GM23248 (cell line): ENCODE results near the gene NCK1. TPM values are rescaled to one million over a fixed set of nuclear protein-coding genes. Genes with fewer than 3 reads are reported as not detected.
A peak's percentile ranks its signal among the peaks of the same experiment; 100 is the strongest.
"Not testable (repeated sequence)": the region's sequence is repeated elsewhere in the genome, so short reads cannot be mapped to it uniquely, and the experiment has no call there.

Source experiments
- DNase-seq: peaks from one replicate; pipeline ENCODE4 v3.0.0-alpha.2; 2015
- H2AFZ ChIP-seq: fragments of 200-600 bp; sonication (generic); 2 replicates; pipeline ENCODE4 v1.6.1; 2016; ENCODE audit warnings: antibody characterized with exemption
- H3F3A ChIP-seq: fragments of 200-600 bp; sonication (generic); 2 replicates; pipeline ENCODE4 v1.6.1; 2016; ENCODE audit warnings: mild to moderate bottlenecking, antibody characterized with exemption, mixed run types; ENCODE audit not compliant: insufficient read depth
- H3K27ac ChIP-seq: fragments of 200-600 bp; sonication (generic); 2 replicates; pipeline ENCODE4 v1.5.1; 2016; ENCODE audit warnings: mild to moderate bottlenecking
- H3K27me3 ChIP-seq: fragments of 200-600 bp; sonication (generic); replicated peaks from 2 replicates; pipeline ENCODE4 v1.6.1; 2016; ENCODE audit warnings: mild to moderate bottlenecking; ENCODE audit not compliant: insufficient read depth
- H3K36me3 ChIP-seq: fragments of 200-600 bp; sonication (generic); 2 replicates; pipeline ENCODE4 v1.6.1; 2016; ENCODE audit warnings: low read depth, mild to moderate bottlenecking
- H3K4me1 ChIP-seq: fragments of 200-600 bp; sonication (generic); 2 replicates; pipeline ENCODE4 v1.6.1; 2016; ENCODE audit warnings: mild to moderate bottlenecking; ENCODE audit not compliant: insufficient read depth
- H3K4me2 ChIP-seq: fragments of 200-600 bp; sonication (generic); one replicate; pipeline ENCODE4 v1.6.1; 2016; ENCODE audit warnings: mild to moderate bottlenecking; ENCODE audit not compliant: unreplicated experiment
- H3K4me3 ChIP-seq: fragments of 200-600 bp; sonication (generic); 2 replicates; pipeline ENCODE4 v1.5.1; 2016; ENCODE audit warnings: mild to moderate bottlenecking
- H3K79me2 ChIP-seq: fragments of 200-600 bp; sonication (generic); 2 replicates; pipeline ENCODE4 v1.6.1; 2016; ENCODE audit warnings: mild to moderate bottlenecking; ENCODE audit not compliant: insufficient read depth
- H3K9ac ChIP-seq: fragments of 200-600 bp; sonication (generic); 2 replicates; pipeline ENCODE4 v1.6.1; 2016; ENCODE audit warnings: mild to moderate bottlenecking
- H3K9me2 ChIP-seq: fragments of 200-600 bp; sonication (generic); 2 replicates; pipeline ENCODE4 v1.6.1; 2016; ENCODE audit warnings: mixed run types, mild to moderate bottlenecking, moderate library complexity; ENCODE audit not compliant: insufficient read depth
- H3K9me3 ChIP-seq: fragments of 200-600 bp; sonication (generic); one replicate; pipeline ENCODE4 v1.6.1; 2017; ENCODE audit warnings: low read depth
- H4K20me1 ChIP-seq: fragments of 200-600 bp; sonication (generic); 2 replicates; pipeline ENCODE4 v1.6.0; 2016; ENCODE audit not compliant: insufficient read depth
- EZH2 ChIP-seq: fragments of 200-600 bp; sonication (generic); IDR thresholded peaks from 2 replicates; pipeline ENCODE4 v1.6.1; 2018; ENCODE audit warnings: antibody characterized with exemption, mild to moderate bottlenecking; ENCODE audit not compliant: insufficient read depth, poor library complexity, severe bottlenecking
- EZH2phosphoT487 ChIP-seq: fragments of 200-600 bp; sonication (generic); IDR thresholded peaks from 2 replicates; pipeline ENCODE4 v1.6.1; 2018; ENCODE audit warnings: antibody characterized with exemption, moderate library complexity, mild to moderate bottlenecking, low read depth; ENCODE audit not compliant: insufficient read depth
- WGBS, 2 experiments: methylation state at CpG; one replicate each; pipeline ENCODE4 v1.1.6; 2015 to 2017; ENCODE audit warnings: low lambda C conversion rate in 2 of 2, low coverage in 1 of 2; ENCODE audit errors: missing lambda C conversion rate in 2 of 2; 5-methylcytosine and 5-hydroxymethylcytosine counted together
- in situ Hi-C: fragments of 300-500 bp; cut with MboI; formaldehyde crosslinking; loops from 2 replicates; pipeline ENCODE4 v1.15.0; 2020
- polyA plus RNA-seq: library from polyadenylated mRNA; unstranded; fragments of >200 nt; fragmentation: Nextera tagmentation; extraction: Ambion mirVana; gene quantifications from 2 replicates; pipeline ENCODE4 v1.2.1, GENCODE V29; 2016
- total RNA-seq: library from RNA; depleted of rRNA; stranded (reverse); fragments of >200 nt; shearing (Covaris generic); gene quantifications from 2 replicates; pipeline ENCODE4 v1.2.3, GENCODE V29; 2014

Gene NCK1
- total and polyA plus RNA-seq, 2 experiments from 2014 or later: 42.6 to 43.2 TPM

DNA sequence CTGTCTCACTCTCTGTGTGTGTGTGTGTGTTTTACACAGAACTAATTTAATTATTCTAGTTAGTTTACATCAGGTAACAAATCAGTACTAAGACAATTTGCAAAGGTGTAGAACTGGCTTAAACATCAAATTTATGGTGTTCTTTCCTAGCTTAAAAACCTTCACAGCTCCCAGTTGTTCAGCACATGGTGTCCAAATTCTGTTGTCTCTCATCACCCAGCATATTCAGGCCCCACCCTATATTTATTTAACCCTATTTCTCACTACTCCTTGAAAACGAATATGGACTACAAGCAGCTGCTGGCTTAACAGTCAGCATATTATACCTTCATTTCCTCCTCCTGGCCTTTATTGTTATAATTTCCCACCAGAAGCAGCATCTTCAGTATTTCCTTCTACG, 96.9 kb downstream of the NCK1 start:
- Histone ChIP-seq H3K79me2 (peaks cover 43% of the 10 kb centered on the region), H3K27ac (peak overlapping the region; percentile 75), H3K9me2 (no peaks in the 10 kb centered on the region), H3K4me1 (peaks cover 70% of the 10 kb centered on the region), H3F3A (peaks cover 71% of the 10 kb centered on the region), H3K36me3 (no peaks in the 10 kb centered on the region), H3K27me3 (no peaks in the 10 kb centered on the region), H3K4me3 (peak overlapping the region; percentile 85), H3K4me2 (peak overlapping the region; percentile 94), H3K9me3 (no peaks in the 10 kb centered on the region), H4K20me1 (no peaks in the 10 kb centered on the region), H3K9ac (peak overlapping the region; percentile 84), H2AFZ (peak overlapping the region; percentile 21; the same call in 1 of the 2 replicates)
- DNase-seq: peak; percentile 53
- TF ChIP-seq EZH2phosphoT487 (no peak), EZH2 (no peak)
- 11 to 13% methylated on average over 2 of the region's 2 CpGs for WGBS, 2 experiments
- in situ Hi-C loops: no loop called here

- DNase-seq: peak; percentile 40
- Histone ChIP-seq H3K9me3 (no peaks in the 10 kb centered on the region), H3K9ac (peak overlapping the region; percentile 84), H3K4me3 (peak overlapping the region; percentile 85), H3F3A (peaks cover 71% of the 10 kb centered on the region), H3K9me2 (no peaks in the 10 kb centered on the region), H3K27me3 (no peaks in the 10 kb centered on the region), H4K20me1 (no peaks in the 10 kb centered on the region), H3K4me1 (peaks cover 64% of the 10 kb centered on the region), H3K79me2 (peaks cover 43% of the 10 kb centered on the region), H3K27ac (peak overlapping the region; percentile 75), H3K4me2 (peak overlapping the region; percentile 94), H3K36me3 (no peaks in the 10 kb centered on the region), H2AFZ (peak overlapping the region; percentile 21; the same call in 1 of the 2 replicates)
- TF ChIP-seq EZH2 (no peak), EZH2phosphoT487 (no peak)
- 43 to 44% methylated on average over 6 of the region's 6 CpGs for WGBS, 2 experiments
- in situ Hi-C loops: no loop called here
Observed at GRCh38 chr3:136959599-136959998, 97.6 kb downstream of the NCK1 start.

DNA sequence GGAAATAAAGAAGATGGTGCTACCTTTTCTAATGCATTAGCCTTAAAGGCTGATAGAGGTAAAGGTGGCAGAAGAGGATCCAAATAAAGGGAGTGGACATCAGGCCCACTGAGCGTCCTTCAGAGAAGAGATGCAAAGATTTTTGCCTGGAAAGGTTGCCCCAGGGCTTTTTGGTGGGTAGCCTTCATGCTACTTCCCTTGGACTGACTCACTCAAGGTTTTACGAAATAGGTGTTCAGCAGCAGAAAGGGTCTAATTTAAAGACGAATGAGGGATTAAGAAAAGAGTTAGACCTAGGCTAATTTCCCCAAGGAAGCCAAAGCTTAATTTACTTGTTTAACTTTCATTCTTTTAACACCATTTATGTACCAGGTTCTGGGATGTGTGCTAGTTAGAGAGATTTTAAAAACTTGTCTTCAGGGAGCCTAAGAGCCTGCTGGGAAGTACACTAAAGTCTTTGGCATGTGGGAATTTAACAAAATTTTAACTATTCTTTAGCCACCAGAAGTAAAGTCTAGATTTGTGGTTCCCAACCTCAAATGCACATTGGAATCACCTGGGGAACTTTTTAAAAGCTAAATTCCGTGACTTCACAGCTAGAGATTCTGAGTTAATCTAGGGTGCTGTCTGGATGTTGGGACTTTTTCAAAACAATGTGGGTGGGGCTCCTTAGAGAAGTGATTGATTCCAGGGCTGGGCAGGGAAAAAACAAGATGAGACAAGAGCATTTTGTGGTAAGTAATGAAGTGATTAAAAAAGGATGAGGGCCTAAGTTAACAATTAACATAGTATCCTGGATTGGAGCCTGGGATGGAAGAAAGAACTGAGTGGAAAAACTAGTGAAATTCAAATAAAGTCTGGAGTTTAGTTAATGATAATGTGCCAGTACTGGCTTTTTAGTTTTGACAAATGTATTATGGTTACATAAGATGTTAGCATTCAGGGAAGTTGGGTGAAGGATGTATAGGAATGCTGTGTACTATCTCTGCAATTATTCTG, 99.1 kb downstream of the NCK1 start:
- H3K4me2 ChIP-seq: peak overlapping the region; percentile 94
- peak overlapping the region; percentile 33 for H2AFZ ChIP-seq
- peaks cover 49% of the 10 kb centered on the region for H3K4me1 ChIP-seq
- H3F3A ChIP-seq: peaks cover 58% of the 10 kb centered on the region
- peak overlapping the region; percentile 84 for H3K9ac ChIP-seq
- H3K4me3 ChIP-seq: peak overlapping the region; percentile 85
- TF ChIP-seq EZH2: no peak
- TF ChIP-seq EZH2phosphoT487: no peak
- peak; percentile 91 for DNase-seq
- no peaks in the 10 kb centered on the region for H3K27me3 ChIP-seq
- peak overlapping the region; percentile 75 for H3K27ac ChIP-seq
- H3K79me2 ChIP-seq: peaks cover 43% of the 10 kb centered on the region
- no peaks in the 10 kb centered on the region for H3K36me3 ChIP-seq
- H4K20me1 ChIP-seq: no peaks in the 10 kb centered on the region
- 7 to 14% methylated on average over 4 of the region's 4 CpGs for WGBS, 2 experiments
- H3K9me3 ChIP-seq: no peaks in the 10 kb centered on the region
- in situ Hi-C loops: no loop called here
- H3K9me2 ChIP-seq: no peaks in the 10 kb centered on the region

DNA sequence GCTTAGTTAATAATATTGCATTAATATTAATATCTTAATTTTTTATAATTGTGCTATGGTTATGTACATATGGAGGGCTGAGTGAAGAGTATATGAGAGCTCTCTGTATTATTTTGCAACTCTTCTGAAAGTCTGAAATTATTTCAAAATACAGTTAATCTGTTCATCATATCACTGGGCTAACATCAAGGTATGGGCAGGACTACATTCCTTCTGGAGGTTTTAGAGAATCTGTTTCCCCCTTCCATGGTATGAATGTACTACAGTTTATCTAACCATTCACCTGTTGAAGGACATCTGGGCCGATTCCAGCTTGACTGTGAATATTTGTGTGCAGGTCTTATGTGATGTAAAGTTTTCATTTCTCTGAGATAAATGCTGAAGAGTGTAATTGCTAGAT, 100.9 kb downstream of the NCK1 start:
- no peaks in the 10 kb centered on the region for H3K9me3 ChIP-seq
- H3K9me2 ChIP-seq: no peaks in the 10 kb centered on the region
- H3K4me1 ChIP-seq: peaks cover 35% of the 10 kb centered on the region
- peak overlapping the region; percentile 14 for H3K4me2 ChIP-seq
- no peak for TF ChIP-seq EZH2phosphoT487
- DNase-seq: no peak
- in situ Hi-C loops: no loop called here
- H3K4me3 ChIP-seq: no peak overlapping the region
- no peak overlapping the region for H3K27ac ChIP-seq
- H3K27me3 ChIP-seq: no peaks in the 10 kb centered on the region
- no peak overlapping the region for H3K9ac ChIP-seq
- 90 to 94% methylated on average over 1 of the region's 1 CpG for WGBS, 2 experiments
- H3K79me2 ChIP-seq: peaks cover 35% of the 10 kb centered on the region
- H3F3A ChIP-seq: peaks cover 44% of the 10 kb centered on the region
- H3K36me3 ChIP-seq: no peaks in the 10 kb centered on the region
- no peak overlapping the region for H2AFZ ChIP-seq
- H4K20me1 ChIP-seq: no peaks in the 10 kb centered on the region

DNA sequence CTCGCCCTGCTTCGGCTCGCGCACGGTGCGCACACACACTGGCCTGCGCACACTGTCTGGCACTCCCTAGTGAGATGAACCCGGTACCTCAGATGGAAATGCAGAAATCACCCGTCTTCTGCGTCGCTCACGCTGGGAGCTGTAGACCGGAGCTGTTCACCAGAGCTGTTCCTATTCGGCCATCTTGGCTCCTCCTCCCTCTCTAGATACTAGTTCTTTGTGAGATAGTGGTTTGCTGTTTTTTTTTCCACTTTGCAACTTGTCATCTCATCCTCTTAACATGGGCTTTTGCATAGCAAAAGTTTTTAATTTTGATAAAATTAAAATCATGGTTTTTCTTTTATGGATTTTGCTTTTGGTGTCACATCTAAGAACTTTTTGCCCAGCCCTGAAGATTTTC, 107.5 kb downstream of the NCK1 start:
- H3K27me3 ChIP-seq, H3F3A ChIP-seq, H3K9me3 ChIP-seq, H3K36me3 ChIP-seq, H3K4me2 ChIP-seq, H2AFZ ChIP-seq, H3K9ac ChIP-seq, in situ Hi-C loops, DNase-seq, H3K9me2 ChIP-seq, H3K27ac ChIP-seq, H4K20me1 ChIP-seq, H3K4me1 ChIP-seq, H3K4me3 ChIP-seq: not testable (repeated sequence)
- peaks cover 50% of the 10 kb centered on the region for H3K79me2 ChIP-seq
- 98 to 99% methylated on average over 6 to 7 of the region's 14 CpGs for WGBS, 2 experiments
